HFF-Myc (cell line): ENCODE measurements around the gene ID1.

Source experiments
- DNase-seq: peaks from one replicate; pipeline ENCODE4 v3.0.0-alpha.2; 2011; ENCODE audit warnings: low read depth; ENCODE audit errors: extremely low read depth
- H3K4me3 ChIP-seq: replicated peaks from 2 replicates; pipeline ENCODE4 v1.5.1; 2011; ENCODE audit warnings: low read depth, mild to moderate bottlenecking, control low read depth, low read length
- TF ChIP-seq, protein P1 (sequence below): IDR thresholded peaks from 2 replicates; pipeline ENCODE4 v1.5.1; 2012; ENCODE audit warnings: mild to moderate bottlenecking, low read depth, low read length, control low read depth; ENCODE audit errors: missing control alignments

The ID1 gene

GRCh38 chr20:31632548-31633338 is 27.7 kb downstream of the ID1 start:
- no peak overlapping the region for H3K4me3 ChIP-seq
- DNase-seq: no peak
- TF ChIP-seq, protein P1, sequence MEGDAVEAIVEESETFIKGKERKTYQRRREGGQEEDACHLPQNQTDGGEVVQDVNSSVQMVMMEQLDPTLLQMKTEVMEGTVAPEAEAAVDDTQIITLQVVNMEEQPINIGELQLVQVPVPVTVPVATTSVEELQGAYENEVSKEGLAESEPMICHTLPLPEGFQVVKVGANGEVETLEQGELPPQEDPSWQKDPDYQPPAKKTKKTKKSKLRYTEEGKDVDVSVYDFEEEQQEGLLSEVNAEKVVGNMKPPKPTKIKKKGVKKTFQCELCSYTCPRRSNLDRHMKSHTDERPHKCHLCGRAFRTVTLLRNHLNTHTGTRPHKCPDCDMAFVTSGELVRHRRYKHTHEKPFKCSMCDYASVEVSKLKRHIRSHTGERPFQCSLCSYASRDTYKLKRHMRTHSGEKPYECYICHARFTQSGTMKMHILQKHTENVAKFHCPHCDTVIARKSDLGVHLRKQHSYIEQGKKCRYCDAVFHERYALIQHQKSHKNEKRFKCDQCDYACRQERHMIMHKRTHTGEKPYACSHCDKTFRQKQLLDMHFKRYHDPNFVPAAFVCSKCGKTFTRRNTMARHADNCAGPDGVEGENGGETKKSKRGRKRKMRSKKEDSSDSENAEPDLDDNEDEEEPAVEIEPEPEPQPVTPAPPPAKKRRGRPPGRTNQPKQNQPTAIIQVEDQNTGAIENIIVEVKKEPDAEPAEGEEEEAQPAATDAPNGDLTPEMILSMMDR: no peak

GRCh38 chr20:31633339-31633914 is 28.3 kb downstream of the ID1 start:
- H3K4me3 ChIP-seq: no peak overlapping the region
- TF ChIP-seq, protein P1: no peak
- DNase-seq: no peak

DNA sequence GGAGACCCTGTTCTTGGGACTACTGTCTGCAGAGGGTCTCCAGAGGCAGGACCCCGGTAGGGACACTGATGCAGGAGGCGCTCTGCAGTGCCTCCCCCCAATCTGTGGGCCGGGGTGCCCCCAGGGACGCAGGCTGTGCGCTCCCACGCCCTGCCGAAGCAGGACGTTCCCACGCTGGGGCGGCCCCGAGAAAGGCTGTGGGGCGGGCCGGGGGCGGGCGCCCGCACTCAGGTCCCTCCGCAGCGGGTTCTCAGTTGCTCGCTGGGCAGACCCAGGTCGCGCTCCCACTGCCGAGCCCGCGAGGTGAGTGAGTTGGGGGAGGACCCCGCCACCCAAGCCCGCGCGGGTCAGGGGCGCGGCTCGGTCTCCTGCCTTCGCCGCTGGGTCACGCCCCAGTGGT is 32.6 kb downstream of the ID1 start, which contains the start of gene COX4I2:
Gene COX4I2 (plus strand): TSS at position 253 of the 400 bp plus-strand sequence. CDS start 1,106 bp downstream, outside the sequence.
- H3K4me3 ChIP-seq: no peak within 1 kb of the TSS
- DNase-seq: no peak
- TF ChIP-seq, protein P1: no peak

- TF ChIP-seq, protein P1: no peak
- DNase-seq: no peak
- H3K4me3 ChIP-seq: no peak overlapping the region
Observed at GRCh38 chr20:31638317-31638716, 33.2 kb downstream of the ID1 start.

DNA sequence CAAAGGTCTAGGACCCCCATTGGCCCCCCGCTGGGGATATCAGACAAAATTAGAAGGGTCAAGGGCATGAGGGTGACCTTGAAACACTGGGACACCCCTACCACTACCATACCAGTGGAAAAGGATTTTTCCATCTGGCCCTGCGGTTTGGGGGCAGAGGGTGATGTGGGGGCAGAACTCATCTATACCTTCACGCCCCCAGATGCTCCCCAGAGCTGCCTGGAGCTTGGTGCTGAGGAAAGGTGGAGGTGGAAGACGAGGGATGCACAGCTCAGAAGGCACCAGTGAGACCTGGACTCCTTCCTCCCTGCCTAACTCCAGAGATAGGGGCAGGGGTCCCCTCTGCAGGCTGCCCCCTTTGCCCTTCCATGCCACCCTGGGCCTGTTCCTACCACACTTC is 33.7 kb downstream of the ID1 start:
- TF ChIP-seq, protein P1: no peak
- H3K4me3 ChIP-seq: no peak overlapping the region
- DNase-seq: no peak

GRCh38 chr20:31640259-31640658 is 35.2 kb downstream of the ID1 start:
- no peak for DNase-seq
- TF ChIP-seq, protein P1: no peak
- no peak overlapping the region for H3K4me3 ChIP-seq

DNA sequence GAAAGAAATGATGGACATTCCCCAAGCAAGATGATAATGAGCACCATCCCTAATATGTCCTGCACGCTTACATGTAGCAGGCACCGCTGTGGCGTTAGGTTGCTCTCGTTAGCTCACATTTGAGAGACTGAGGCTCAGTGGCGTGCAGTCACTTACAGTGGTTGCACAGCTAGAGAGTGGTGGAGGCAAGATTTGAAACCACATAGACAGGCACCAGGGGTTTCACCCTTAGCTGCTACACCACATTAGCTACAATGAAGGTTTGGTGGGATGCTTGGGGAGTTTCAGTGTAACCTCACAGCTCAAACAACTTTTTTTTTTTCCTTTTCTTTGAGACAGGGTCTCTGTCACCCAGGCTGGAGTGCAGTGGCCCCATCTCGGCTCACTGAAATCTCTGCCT is 36.3 kb downstream of the ID1 start:
- H3K4me3 ChIP-seq: no peak overlapping the region
- TF ChIP-seq, protein P1: no peak
- no peak for DNase-seq
